ENCODE results near the gene STAG1.

DNA sequence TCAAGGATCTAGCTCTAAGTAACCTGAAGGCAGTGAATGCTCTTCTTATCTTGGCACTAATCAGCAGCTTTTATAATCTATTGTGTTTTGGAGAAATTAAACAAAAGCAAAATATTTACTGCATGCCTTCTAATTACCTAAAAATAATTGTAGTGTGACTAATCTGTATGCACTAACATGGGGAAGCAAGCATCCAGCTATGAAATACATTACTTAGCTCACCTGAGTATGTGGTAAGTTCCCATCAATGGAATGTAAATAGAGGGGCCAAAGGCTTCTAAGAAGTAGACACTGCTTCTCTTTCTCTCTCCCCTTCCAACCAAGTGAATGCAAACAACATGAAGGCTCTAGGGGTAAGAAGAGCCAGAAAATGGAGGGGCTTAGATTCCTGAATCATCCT lies 165.6 kb downstream of the STAG1 start:
- TF ChIP-seq, protein P1, sequence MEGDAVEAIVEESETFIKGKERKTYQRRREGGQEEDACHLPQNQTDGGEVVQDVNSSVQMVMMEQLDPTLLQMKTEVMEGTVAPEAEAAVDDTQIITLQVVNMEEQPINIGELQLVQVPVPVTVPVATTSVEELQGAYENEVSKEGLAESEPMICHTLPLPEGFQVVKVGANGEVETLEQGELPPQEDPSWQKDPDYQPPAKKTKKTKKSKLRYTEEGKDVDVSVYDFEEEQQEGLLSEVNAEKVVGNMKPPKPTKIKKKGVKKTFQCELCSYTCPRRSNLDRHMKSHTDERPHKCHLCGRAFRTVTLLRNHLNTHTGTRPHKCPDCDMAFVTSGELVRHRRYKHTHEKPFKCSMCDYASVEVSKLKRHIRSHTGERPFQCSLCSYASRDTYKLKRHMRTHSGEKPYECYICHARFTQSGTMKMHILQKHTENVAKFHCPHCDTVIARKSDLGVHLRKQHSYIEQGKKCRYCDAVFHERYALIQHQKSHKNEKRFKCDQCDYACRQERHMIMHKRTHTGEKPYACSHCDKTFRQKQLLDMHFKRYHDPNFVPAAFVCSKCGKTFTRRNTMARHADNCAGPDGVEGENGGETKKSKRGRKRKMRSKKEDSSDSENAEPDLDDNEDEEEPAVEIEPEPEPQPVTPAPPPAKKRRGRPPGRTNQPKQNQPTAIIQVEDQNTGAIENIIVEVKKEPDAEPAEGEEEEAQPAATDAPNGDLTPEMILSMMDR (IDR thresholded peaks at IDR 0.05) = no peak
- no peak for TF ChIP-seq EP300 (IDR thresholded peaks at IDR 0.05)
- TF ChIP-seq POLR2A (IDR thresholded peaks at IDR 0.05; ENCODE audit: low read depth) = no peak

All from esophagus muscularis mucosa (tissue), 4 donors.